Keratinocyte (primary cell): ENCODE data around the gene FUZ. TPM values are rescaled to one million over a fixed set of nuclear protein-coding genes. Genes with fewer than 3 reads are reported as not detected.

Experiments
- DNase-seq: peaks from one replicate; pipeline ENCODE4 v3.0.0-alpha.2; 2011; ENCODE audit warnings: low read depth, missing footprints, low spot score
- FAIRE-seq: peaks from 2 replicates; lab custom pipeline; 2011; peaks lifted over from hg19 to GRCh38; lab: Jason Lieb, UNC
- H2AFZ ChIP-seq: 2 replicates; pipeline ENCODE4 v1.6.0; 2012; ENCODE audit warnings: low read length, control low read depth, inconsistent platforms; ENCODE audit not compliant: control insufficient read depth
- H3K27ac ChIP-seq: 2 replicates; pipeline ENCODE4 v1.5.1; 2011; ENCODE audit warnings: low read length; ENCODE audit not compliant: control insufficient read depth, insufficient read depth
- H3K27me3 ChIP-seq: 3 replicates; pipeline ENCODE4 v1.6.0; 2011; ENCODE audit warnings: low read length; ENCODE audit not compliant: control insufficient read depth, insufficient read depth; ENCODE audit errors: extremely low read depth
- H3K36me3 ChIP-seq, 2 experiments: 2 replicates in 1 of 2; 3 replicates in 1 of 2; pipeline ENCODE4 v1.5.1; 2011; ENCODE audit warnings: low read length in 2 of 2, mild to moderate bottlenecking in 1 of 2; ENCODE audit not compliant: control insufficient read depth in 2 of 2, insufficient read depth in 2 of 2; ENCODE audit errors: extremely low read depth in 1 of 2
- H3K4me1 ChIP-seq: 3 replicates; pipeline ENCODE4 v1.5.1; 2011; ENCODE audit warnings: low read length; ENCODE audit not compliant: control insufficient read depth, insufficient read depth; ENCODE audit errors: extremely low read depth
- H3K4me2 ChIP-seq: 3 replicates; pipeline ENCODE4 v1.6.0; 2011; ENCODE audit warnings: low read depth, low read length; ENCODE audit not compliant: control insufficient read depth, insufficient read depth; ENCODE audit errors: extremely low read depth
- H3K4me3 ChIP-seq, 3 experiments: fragments of 200-600 bp in 1 of 3; sonication (generic) in 1 of 3; 2 replicates in 2 of 3; 3 replicates in 1 of 3; pipeline ENCODE4 v1.5.1; 2011 to 2016; ENCODE audit warnings: low read length in 3 of 3, mild to moderate bottlenecking in 3 of 3, control low read depth in 2 of 3, inconsistent platforms in 1 of 3, low read depth in 1 of 3, mixed read lengths in 1 of 3, mixed run types in 1 of 3, moderate library complexity in 1 of 3; ENCODE audit not compliant: control insufficient read depth in 2 of 3, insufficient read depth in 2 of 3; ENCODE audit errors: extremely low read depth in 1 of 3
- H3K79me2 ChIP-seq: 2 replicates; pipeline ENCODE4 v1.6.0; 2012; ENCODE audit warnings: low read length; ENCODE audit not compliant: control insufficient read depth, insufficient read depth
- H3K9ac ChIP-seq: 3 replicates; pipeline ENCODE4 v1.6.0; 2011; ENCODE audit warnings: low read length; ENCODE audit not compliant: control insufficient read depth, insufficient read depth; ENCODE audit errors: extremely low read depth
- H3K9me1 ChIP-seq: 3 replicates; pipeline ENCODE4 v1.6.0; 2011; ENCODE audit warnings: low read length; ENCODE audit not compliant: control insufficient read depth, insufficient read depth; ENCODE audit errors: extremely low read depth
- H3K9me3 ChIP-seq: 2 replicates; pipeline ENCODE4 v1.5.1; 2012; ENCODE audit warnings: low read depth, low read length; ENCODE audit not compliant: control insufficient read depth
- H4K20me1 ChIP-seq: 3 replicates; pipeline ENCODE4 v1.6.0; 2011; ENCODE audit warnings: low read length; ENCODE audit not compliant: control insufficient read depth, insufficient read depth; ENCODE audit errors: extremely low read depth
- EZH2 ChIP-seq: IDR thresholded peaks from one replicate; pipeline ENCODE4 v1.6.1; 2012; ENCODE audit warnings: inconsistent platforms, mild to moderate bottlenecking, low read length, moderate library complexity
- dilution Hi-C: fragments of 300-500 bp; cut with MboI; formaldehyde crosslinking; loops from one replicate; pipeline ENCODE4 v1.7.0; 2020; ENCODE audit warnings: low sequenced_read_pairs; ENCODE audit not compliant: extremely low pct_ligation_motif_present
- polyA plus RNA-seq, 5 experiments: library from polyadenylated mRNA; depleted of rRNA in 3 of 5; stranded (reverse) in 3 of 5; stranded (forward) in 1 of 5; unstranded in 1 of 5; fragments of >200 nt; gene quantifications; 1 replicate in 1 of 5; 2 replicates in 3 of 5; 3 replicates in 1 of 5; pipeline versions ENCODE4 v1.2.1 to v1.2.3, GENCODE V29; 2011 to 2012; ENCODE audit warnings: missing spikeins in 2 of 5, low read depth in 1 of 5, low replicate concordance in 1 of 5
- TF ChIP-seq, protein P1 (sequence below), 3 experiments: IDR thresholded peaks in 1 of 3; conservative IDR thresholded peaks in 1 of 3; optimal IDR thresholded peaks in 1 of 3; 2 replicates in 2 of 3; 3 replicates in 1 of 3; pipeline versions ENCODE3 to v1.5.1; 2011; ENCODE audit warnings: low read length in 3 of 3, mild to moderate bottlenecking in 3 of 3, moderate library complexity in 2 of 3, control low read depth in 1 of 3, inconsistent platforms in 1 of 3; ENCODE audit not compliant: insufficient read depth in 2 of 3; ENCODE audit errors: extremely low read depth in 1 of 3

FUZ gene
- polyA plus RNA-seq, 1 donor (not counting 4 experiments of a cell fraction or from before 2014, with no cell fraction given), result 3.7 TPM

DNA sequence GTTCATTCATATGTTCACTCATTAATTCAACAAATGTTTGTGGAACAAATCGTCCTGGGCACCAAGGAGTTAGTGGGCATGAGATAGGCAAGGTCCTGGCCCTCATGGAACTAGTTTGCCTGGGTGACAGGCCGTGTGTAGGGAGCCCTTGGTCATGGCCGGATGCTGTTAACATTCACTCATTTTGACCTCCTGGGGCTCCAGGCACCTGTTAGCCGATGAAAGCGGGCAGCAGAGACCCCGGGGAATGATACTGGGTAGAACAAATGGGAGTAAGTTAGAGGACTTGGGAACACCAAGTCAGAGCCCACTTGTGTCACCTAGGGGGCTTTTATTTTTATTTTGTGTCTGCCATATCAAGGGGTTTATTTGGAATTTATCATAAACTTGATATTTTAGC, 11.6 kb upstream of the FUZ start:
- H3K9me3 ChIP-seq, result no peaks in the 10 kb centered on the region
- TF ChIP-seq, protein P1, sequence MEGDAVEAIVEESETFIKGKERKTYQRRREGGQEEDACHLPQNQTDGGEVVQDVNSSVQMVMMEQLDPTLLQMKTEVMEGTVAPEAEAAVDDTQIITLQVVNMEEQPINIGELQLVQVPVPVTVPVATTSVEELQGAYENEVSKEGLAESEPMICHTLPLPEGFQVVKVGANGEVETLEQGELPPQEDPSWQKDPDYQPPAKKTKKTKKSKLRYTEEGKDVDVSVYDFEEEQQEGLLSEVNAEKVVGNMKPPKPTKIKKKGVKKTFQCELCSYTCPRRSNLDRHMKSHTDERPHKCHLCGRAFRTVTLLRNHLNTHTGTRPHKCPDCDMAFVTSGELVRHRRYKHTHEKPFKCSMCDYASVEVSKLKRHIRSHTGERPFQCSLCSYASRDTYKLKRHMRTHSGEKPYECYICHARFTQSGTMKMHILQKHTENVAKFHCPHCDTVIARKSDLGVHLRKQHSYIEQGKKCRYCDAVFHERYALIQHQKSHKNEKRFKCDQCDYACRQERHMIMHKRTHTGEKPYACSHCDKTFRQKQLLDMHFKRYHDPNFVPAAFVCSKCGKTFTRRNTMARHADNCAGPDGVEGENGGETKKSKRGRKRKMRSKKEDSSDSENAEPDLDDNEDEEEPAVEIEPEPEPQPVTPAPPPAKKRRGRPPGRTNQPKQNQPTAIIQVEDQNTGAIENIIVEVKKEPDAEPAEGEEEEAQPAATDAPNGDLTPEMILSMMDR (optimal IDR thresholded peaks at IDR 0.05 in 1 of 3, IDR thresholded peaks at IDR 0.05 in 1 of 3, conservative IDR thresholded peaks at IDR 0.05 in 1 of 3; ENCODE audit: extremely low read depth in 1 of 3, insufficient read depth in 2 of 3, low read length in 3 of 3), result no peak
- no peak for TF ChIP-seq EZH2
- dilution Hi-C loops, result no loop called here
- no peak overlapping the region for H3K4me3 ChIP-seq
- H3K9me1 ChIP-seq, result no peaks in the 10 kb centered on the region
- H3K4me1 ChIP-seq, result no peaks in the 10 kb centered on the region
- FAIRE-seq, result no peak
- H3K36me3 ChIP-seq, result peaks cover 10 to 26% of the 10 kb centered on the region in 2 experiments
- no peak overlapping the region for H3K9ac ChIP-seq
- peaks cover 21% of the 10 kb centered on the region for H3K79me2 ChIP-seq
- H3K27me3 ChIP-seq, result no peaks in the 10 kb centered on the region
- H4K20me1 ChIP-seq, result no peaks in the 10 kb centered on the region
- no peak overlapping the region for H2AFZ ChIP-seq
- no peak overlapping the region for H3K4me2 ChIP-seq
- H3K27ac ChIP-seq, result no peak overlapping the region
- DNase-seq, result no peak

DNA sequence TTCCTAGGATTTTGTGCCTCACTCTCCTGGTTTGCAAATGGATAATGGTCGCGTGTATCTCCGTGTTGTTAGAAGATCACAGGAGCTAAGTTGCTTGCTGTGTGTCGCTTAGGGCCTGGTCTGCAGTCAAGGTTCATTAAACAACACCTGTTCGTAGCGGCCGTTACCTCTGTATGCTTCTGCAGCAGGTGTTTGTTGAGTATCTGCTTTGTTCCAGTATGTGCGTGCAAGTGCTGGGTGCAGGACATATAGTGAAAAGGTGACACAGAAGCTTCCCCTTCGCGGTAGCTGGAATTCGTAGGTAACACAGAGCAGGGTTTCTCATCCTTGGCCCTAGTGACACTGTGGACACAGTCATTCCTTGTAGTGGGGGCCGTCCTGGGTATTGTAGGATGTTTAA, 10.4 kb upstream of the FUZ start:
- dilution Hi-C loops, result no loop called here
- Histone ChIP-seq H4K20me1 (no peaks in the 10 kb centered on the region), H2AFZ (no peak overlapping the region), H3K9me3 (no peaks in the 10 kb centered on the region), H3K4me2 (no peak overlapping the region), H3K9ac (no peak overlapping the region), H3K9me1 (no peaks in the 10 kb centered on the region), H3K4me3 (no peak overlapping the region), H3K4me1 (peaks cover 7% of the 10 kb centered on the region), H3K79me2 (peaks cover 33% of the 10 kb centered on the region), H3K36me3 (peaks cover 7 to 21% of the 10 kb centered on the region in 2 experiments), H3K27ac (no peak overlapping the region), H3K27me3 (no peaks in the 10 kb centered on the region)
- FAIRE-seq, result no peak
- DNase-seq, result no peak
- TF ChIP-seq, protein P1 (optimal IDR thresholded peaks at IDR 0.05 in 1 of 3, IDR thresholded peaks at IDR 0.05 in 1 of 3, conservative IDR thresholded peaks at IDR 0.05 in 1 of 3; ENCODE audit: extremely low read depth in 1 of 3, insufficient read depth in 2 of 3, low read length in 3 of 3), result no peak
- TF ChIP-seq EZH2, result no peak
